HepG2 (cell line): ENCODE data around the gene NPTXR. TPM values are rescaled to one million over a fixed set of nuclear protein-coding genes. Genes with fewer than 3 reads are reported as not detected.

Experiments
- GPN1 ChIP-seq: sonication (generic); formaldehyde crosslinking; IDR thresholded peaks from 2 replicates; pipeline ENCODE4 v1.5.1; 2020; ENCODE audit warnings: missing genetic modification reagents, borderline replicate concordance
- HCFC1 ChIP-seq: fragments of 150-350 bp; IDR thresholded peaks from 2 replicates; pipeline ENCODE4 v1.6.1; 2014; ENCODE audit warnings: low read depth, low read length
- KLF9 ChIP-seq: IDR thresholded peaks from 2 replicates; pipeline ENCODE4 v1.6.1; 2016; ENCODE audit warnings: low read depth
- POLR2AphosphoS5 ChIP-seq: IDR thresholded peaks from 2 replicates; pipeline ENCODE4 v1.6.1; 2012; ENCODE audit warnings: low read depth, low read length
- RNF2 ChIP-seq: fragments of 450-650 bp; conservative IDR thresholded peaks from 2 replicates; pipeline ENCODE4 v1.6.1; 2016; ENCODE audit warnings: low read depth
- SPEN ChIP-seq: sonication (generic); formaldehyde crosslinking; IDR thresholded peaks from 2 replicates; pipeline ENCODE4 v1.5.1; 2020; ENCODE audit warnings: low read depth, mild to moderate bottlenecking, missing genetic modification reagents
- SRY ChIP-seq: sonication (generic); formaldehyde crosslinking; IDR thresholded peaks from 2 replicates; pipeline ENCODE4 v1.8.0; 2022; ENCODE audit warnings: mild to moderate bottlenecking, missing genetic modification reagents
- STAG1 ChIP-seq: sonication (generic); formaldehyde crosslinking; IDR thresholded peaks from 2 replicates; pipeline ENCODE4 v1.4.0; 2020; ENCODE audit warnings: missing genetic modification reagents
- THAP11 ChIP-seq: IDR thresholded peaks from 2 replicates; pipeline ENCODE4 v1.6.1; 2016; ENCODE audit warnings: missing biosample characterization, missing genetic modification reagents
- ZFP82 ChIP-seq: sonication (generic); formaldehyde crosslinking; IDR thresholded peaks from 2 replicates; pipeline ENCODE4 v1.5.1; 2020; ENCODE audit warnings: mild to moderate bottlenecking, missing genetic modification reagents, borderline replicate concordance
- ZNF10 ChIP-seq: sonication (generic); formaldehyde crosslinking; IDR thresholded peaks from 2 replicates; pipeline ENCODE4 v1.4.0; 2020; ENCODE audit warnings: mild to moderate bottlenecking, low read depth, missing genetic modification reagents, borderline replicate concordance
- ZNF232 ChIP-seq: sonication (generic); formaldehyde crosslinking; IDR thresholded peaks from 2 replicates; pipeline ENCODE4 v1.4.0; 2020; ENCODE audit warnings: missing genetic modification reagents, borderline replicate concordance
- ZNF343 ChIP-seq: sonication (generic); formaldehyde crosslinking; IDR thresholded peaks from 2 replicates; pipeline ENCODE4 v1.4.0; 2020; ENCODE audit warnings: mild to moderate bottlenecking, missing genetic modification reagents
- ZNF496 ChIP-seq: sonication (generic); formaldehyde crosslinking; IDR thresholded peaks from 2 replicates; pipeline ENCODE4 v1.8.1; 2023; ENCODE audit warnings: mild to moderate bottlenecking, moderate library complexity, missing genetic modification reagents; ENCODE audit not compliant: insufficient replicate concordance
- ZNF562 ChIP-seq: sonication (generic); formaldehyde crosslinking; IDR thresholded peaks from 2 replicates; pipeline ENCODE4 v1.8.0; 2022; ENCODE audit warnings: missing genetic modification reagents, borderline replicate concordance
- polyA plus RNA-seq, 8 experiments: library from polyadenylated mRNA; depleted of rRNA in 3 of 8; stranded (reverse) in 7 of 8; unstranded in 1 of 8; fragments of >200 nt; fragmentation: Illumina TruSeq in 4 of 8; extraction: Trizol in 4 of 8; gene quantifications; 2 replicates each; pipeline versions ENCODE4 v1.2.1 to v1.2.3, GENCODE V29; 2011 to 2016; ENCODE audit warnings: low read depth in 4 of 8, missing spikeins in 1 of 8, mixed read lengths in 1 of 8; ENCODE audit not compliant: insufficient read depth in 1 of 8
- total RNA-seq, 5 experiments: library from RNA; depleted of rRNA; stranded (reverse); fragments of >200 nt; fragmentation: Illumina TruSeq; extraction: Trizol; gene quantifications; 2 replicates each; pipeline ENCODE4 v1.2.3, GENCODE V29; 2016; ENCODE audit warnings: low read depth in 1 of 5
- TF ChIP-seq, protein P1 (sequence below): sonication (generic); formaldehyde crosslinking; IDR thresholded peaks from 2 replicates; pipeline ENCODE4 v1.4.0; 2020; ENCODE audit warnings: mild to moderate bottlenecking, missing genetic modification reagents
- TF ChIP-seq, protein P2 (sequence below): sonication (generic); formaldehyde crosslinking; IDR thresholded peaks from 2 replicates; pipeline ENCODE4 v1.8.0; 2022; ENCODE audit warnings: missing genetic modification reagents, mild to moderate bottlenecking, moderate library complexity, borderline replicate concordance
- TF ChIP-seq, protein P3 (sequence below): sonication (generic); formaldehyde crosslinking; IDR thresholded peaks from 2 replicates; pipeline ENCODE4 v1.8.0; 2022; ENCODE audit warnings: missing genetic modification reagents, low read depth, mild to moderate bottlenecking, borderline replicate concordance

Gene NPTXR
- total and polyA plus RNA-seq, 2 of the 13 experiments (the other 11 are each of a cell fraction or from before 2014, with no cell fraction given): 2.6 to 4.8 TPM

DNA sequence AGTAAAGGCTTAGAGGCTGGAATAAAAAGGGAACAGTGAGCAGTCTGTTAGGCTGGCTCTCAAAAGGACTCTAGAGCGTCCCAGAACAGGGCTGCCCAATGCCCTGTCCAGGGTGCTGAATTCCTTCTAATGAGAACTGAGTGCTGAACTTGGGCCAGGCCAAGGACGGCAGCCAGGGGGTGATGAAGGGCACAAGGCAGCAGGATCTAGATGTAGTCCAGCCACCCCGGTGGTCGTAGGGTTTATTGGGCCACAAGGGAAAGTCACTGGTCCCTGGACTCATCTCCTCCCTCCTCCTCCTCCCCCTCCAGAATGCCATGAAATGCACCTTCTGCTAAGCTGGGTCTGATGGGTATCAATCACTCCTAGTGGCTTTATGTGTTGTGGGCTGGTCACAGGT, 19.2 kb downstream of the NPTXR start (continued):
- TF ChIP-seq ZNF562 (CRISPR knock-in tag) (no peak), HCFC1 (no peak), ZNF232 (CRISPR knock-in tag) (peak; percentile 94), ZNF10 (CRISPR knock-in tag) (no peak), ZFP82 (CRISPR knock-in tag) (no peak), THAP11 (0 out of 2 replicates have a peak, but pooled peaks have one; percentile 26), POLR2AphosphoS5 (no peak), RNF2 (no peak), STAG1 (peak; percentile 37), ZNF496 (no peak), GPN1 (CRISPR knock-in tag) (no peak), KLF9 (CRISPR knock-in tag) (peak; percentile 73; the same call in 1 of the 2 replicates), SPEN (CRISPR knock-in tag) (peak; percentile 61; the same call in 1 of the 2 replicates), SRY (CRISPR knock-in tag) (peak; percentile 75; the same call in 1 of the 2 replicates), ZNF343 (CRISPR knock-in tag) (no peak)
- TF ChIP-seq, protein P1, sequence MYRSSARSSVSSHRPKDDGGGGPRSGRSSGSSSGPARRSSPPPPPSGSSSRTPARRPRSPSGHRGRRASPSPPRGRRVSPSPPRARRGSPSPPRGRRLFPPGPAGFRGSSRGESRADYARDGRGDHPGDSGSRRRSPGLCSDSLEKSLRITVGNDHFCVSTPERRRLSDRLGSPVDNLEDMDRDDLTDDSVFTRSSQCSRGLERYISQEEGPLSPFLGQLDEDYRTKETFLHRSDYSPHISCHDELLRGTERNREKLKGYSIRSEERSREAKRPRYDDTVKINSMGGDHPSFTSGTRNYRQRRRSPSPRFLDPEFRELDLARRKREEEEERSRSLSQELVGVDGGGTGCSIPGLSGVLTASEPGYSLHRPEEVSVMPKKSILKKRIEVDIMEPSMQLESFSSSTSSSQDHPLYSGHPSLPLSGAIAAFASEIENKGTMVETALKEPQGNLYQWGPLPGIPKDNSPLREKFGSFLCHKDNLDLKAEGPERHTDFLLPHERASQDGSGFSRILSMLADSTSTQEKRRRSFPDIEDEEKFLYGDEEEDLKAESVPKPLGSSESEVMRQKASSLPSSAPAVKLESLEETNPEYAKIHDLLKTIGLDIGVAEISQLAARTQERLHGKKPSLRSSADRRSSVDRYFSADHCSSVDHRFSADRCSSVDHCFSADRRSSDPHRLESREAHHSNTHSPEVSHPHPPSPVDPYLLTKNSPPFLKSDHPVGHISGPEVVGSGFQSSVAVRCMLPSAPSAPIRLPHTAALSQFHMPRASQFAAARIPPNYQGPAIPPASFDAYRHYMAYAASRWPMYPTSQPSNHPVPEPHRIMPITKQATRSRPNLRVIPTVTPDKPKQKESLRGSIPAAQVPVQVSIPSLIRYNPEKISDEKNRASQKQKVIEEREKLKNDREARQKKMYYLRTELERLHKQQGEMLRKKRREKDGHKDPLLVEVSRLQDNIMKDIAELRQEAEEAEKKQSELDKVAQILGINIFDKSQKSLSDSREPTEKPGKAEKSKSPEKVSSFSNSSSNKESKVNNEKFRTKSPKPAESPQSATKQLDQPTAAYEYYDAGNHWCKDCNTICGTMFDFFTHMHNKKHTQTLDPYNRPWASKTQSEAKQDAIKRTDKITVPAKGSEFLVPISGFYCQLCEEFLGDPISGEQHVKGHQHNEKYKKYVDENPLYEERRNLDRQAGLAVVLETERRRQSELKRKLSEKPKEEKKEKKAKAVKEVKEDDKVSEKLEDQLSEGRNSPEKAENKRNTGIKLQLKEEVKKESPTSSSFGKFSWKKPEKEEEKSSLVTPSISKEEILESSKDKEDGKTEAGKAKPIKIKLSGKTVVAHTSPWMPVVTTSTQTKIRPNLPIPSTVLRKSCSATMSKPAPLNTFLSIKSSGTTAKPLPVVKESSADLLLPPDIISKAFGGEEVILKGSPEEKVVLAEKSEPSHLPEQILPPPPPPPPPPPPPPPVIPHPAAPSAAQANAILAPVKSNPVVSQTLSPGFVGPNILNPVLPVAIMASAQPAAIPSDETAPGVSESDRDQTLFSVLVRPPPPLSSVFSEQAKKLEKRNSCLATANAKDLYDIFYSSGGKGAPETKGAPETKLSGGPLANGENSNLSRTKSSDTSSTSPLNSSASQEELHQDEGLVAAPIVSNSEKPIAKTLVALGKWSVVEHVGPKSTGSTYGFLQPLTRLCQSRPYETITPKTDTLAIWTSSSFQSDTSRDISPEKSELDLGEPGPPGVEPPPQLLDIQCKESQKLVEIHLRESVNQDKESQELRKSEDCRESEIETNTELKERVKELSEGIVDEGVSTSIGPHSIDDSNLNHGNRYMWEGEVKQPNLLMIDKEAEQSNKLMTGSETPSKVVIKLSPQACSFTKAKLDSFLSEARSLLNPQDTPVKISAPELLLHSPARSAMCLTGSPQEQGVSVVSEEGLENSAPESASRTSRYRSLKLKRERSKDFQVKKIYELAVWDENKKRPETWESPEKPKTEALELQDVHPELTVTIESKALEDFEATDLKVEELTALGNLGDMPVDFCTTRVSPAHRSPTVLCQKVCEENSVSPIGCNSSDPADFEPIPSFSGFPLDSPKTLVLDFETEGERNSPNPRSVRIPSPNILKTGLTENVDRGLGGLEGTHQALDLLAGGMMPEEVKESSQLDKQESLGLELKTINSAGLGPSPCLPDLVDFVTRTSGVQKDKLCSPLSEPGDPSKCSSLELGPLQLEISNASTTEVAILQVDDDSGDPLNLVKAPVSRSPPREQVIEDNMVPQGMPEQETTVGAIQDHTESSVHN (CRISPR knock-in tag): no peak
- TF ChIP-seq, protein P2, sequence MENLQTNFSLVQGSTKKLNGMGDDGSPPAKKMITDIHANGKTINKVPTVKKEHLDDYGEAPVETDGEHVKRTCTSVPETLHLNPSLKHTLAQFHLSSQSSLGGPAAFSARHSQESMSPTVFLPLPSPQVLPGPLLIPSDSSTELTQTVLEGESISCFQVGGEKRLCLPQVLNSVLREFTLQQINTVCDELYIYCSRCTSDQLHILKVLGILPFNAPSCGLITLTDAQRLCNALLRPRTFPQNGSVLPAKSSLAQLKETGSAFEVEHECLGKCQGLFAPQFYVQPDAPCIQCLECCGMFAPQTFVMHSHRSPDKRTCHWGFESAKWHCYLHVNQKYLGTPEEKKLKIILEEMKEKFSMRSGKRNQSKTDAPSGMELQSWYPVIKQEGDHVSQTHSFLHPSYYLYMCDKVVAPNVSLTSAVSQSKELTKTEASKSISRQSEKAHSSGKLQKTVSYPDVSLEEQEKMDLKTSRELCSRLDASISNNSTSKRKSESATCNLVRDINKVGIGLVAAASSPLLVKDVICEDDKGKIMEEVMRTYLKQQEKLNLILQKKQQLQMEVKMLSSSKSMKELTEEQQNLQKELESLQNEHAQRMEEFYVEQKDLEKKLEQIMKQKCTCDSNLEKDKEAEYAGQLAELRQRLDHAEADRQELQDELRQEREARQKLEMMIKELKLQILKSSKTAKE (CRISPR knock-in tag): no peak
- TF ChIP-seq, protein P3, sequence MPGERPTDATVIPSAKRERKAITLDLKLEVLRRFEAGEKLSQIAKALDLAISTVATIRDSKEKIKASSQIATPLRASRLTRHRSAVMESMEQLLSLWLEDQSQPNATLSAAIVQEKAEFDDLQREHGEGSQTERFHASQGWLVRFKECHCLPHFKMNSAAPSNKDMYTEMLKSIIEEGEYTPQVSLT (CRISPR knock-in tag): no peak
